Keratinocyte (primary cell): ENCODE data around the gene NCS1. TPM values are rescaled to one million over a fixed set of nuclear protein-coding genes. Genes with fewer than 3 reads are reported as not detected.

Experiments used
- DNase-seq: peaks from one replicate; pipeline ENCODE4 v3.0.0-alpha.2; 2011; ENCODE audit warnings: low read depth, missing footprints, low spot score
- FAIRE-seq: peaks from 2 replicates; lab custom pipeline; 2011; peaks lifted over from hg19 to GRCh38; lab: Jason Lieb, UNC
- H2AFZ ChIP-seq: 2 replicates; pipeline ENCODE4 v1.6.0; 2012; ENCODE audit warnings: low read length, control low read depth, inconsistent platforms; ENCODE audit not compliant: control insufficient read depth
- H3K27ac ChIP-seq: 2 replicates; pipeline ENCODE4 v1.5.1; 2011; ENCODE audit warnings: low read length; ENCODE audit not compliant: control insufficient read depth, insufficient read depth
- H3K27me3 ChIP-seq: 3 replicates; pipeline ENCODE4 v1.6.0; 2011; ENCODE audit warnings: low read length; ENCODE audit not compliant: control insufficient read depth, insufficient read depth; ENCODE audit errors: extremely low read depth
- H3K36me3 ChIP-seq, 2 experiments: 2 replicates in 1 of 2; 3 replicates in 1 of 2; pipeline ENCODE4 v1.5.1; 2011; ENCODE audit warnings: low read length in 2 of 2, mild to moderate bottlenecking in 1 of 2; ENCODE audit not compliant: control insufficient read depth in 2 of 2, insufficient read depth in 2 of 2; ENCODE audit errors: extremely low read depth in 1 of 2
- H3K4me1 ChIP-seq: 3 replicates; pipeline ENCODE4 v1.5.1; 2011; ENCODE audit warnings: low read length; ENCODE audit not compliant: control insufficient read depth, insufficient read depth; ENCODE audit errors: extremely low read depth
- H3K4me2 ChIP-seq: 3 replicates; pipeline ENCODE4 v1.6.0; 2011; ENCODE audit warnings: low read depth, low read length; ENCODE audit not compliant: control insufficient read depth, insufficient read depth; ENCODE audit errors: extremely low read depth
- H3K4me3 ChIP-seq, 3 experiments: fragments of 200-600 bp in 1 of 3; sonication (generic) in 1 of 3; 2 replicates in 2 of 3; 3 replicates in 1 of 3; pipeline ENCODE4 v1.5.1; 2011 to 2016; ENCODE audit warnings: low read length in 3 of 3, mild to moderate bottlenecking in 3 of 3, control low read depth in 2 of 3, inconsistent platforms in 1 of 3, low read depth in 1 of 3, mixed read lengths in 1 of 3, mixed run types in 1 of 3, moderate library complexity in 1 of 3; ENCODE audit not compliant: control insufficient read depth in 2 of 3, insufficient read depth in 2 of 3; ENCODE audit errors: extremely low read depth in 1 of 3
- H3K79me2 ChIP-seq: 2 replicates; pipeline ENCODE4 v1.6.0; 2012; ENCODE audit warnings: low read length; ENCODE audit not compliant: control insufficient read depth, insufficient read depth
- H3K9ac ChIP-seq: 3 replicates; pipeline ENCODE4 v1.6.0; 2011; ENCODE audit warnings: low read length; ENCODE audit not compliant: control insufficient read depth, insufficient read depth; ENCODE audit errors: extremely low read depth
- H3K9me1 ChIP-seq: 3 replicates; pipeline ENCODE4 v1.6.0; 2011; ENCODE audit warnings: low read length; ENCODE audit not compliant: control insufficient read depth, insufficient read depth; ENCODE audit errors: extremely low read depth
- H3K9me3 ChIP-seq: 2 replicates; pipeline ENCODE4 v1.5.1; 2012; ENCODE audit warnings: low read depth, low read length; ENCODE audit not compliant: control insufficient read depth
- H4K20me1 ChIP-seq: 3 replicates; pipeline ENCODE4 v1.6.0; 2011; ENCODE audit warnings: low read length; ENCODE audit not compliant: control insufficient read depth, insufficient read depth; ENCODE audit errors: extremely low read depth
- CTCF ChIP-seq, 3 experiments: IDR thresholded peaks in 1 of 3; conservative IDR thresholded peaks in 1 of 3; optimal IDR thresholded peaks in 1 of 3; 2 replicates in 2 of 3; 3 replicates in 1 of 3; pipeline versions ENCODE3 to v1.5.1; 2011; ENCODE audit warnings: low read length in 3 of 3, mild to moderate bottlenecking in 3 of 3, moderate library complexity in 2 of 3, control low read depth in 1 of 3, inconsistent platforms in 1 of 3; ENCODE audit not compliant: insufficient read depth in 2 of 3; ENCODE audit errors: extremely low read depth in 1 of 3
- EZH2 ChIP-seq: IDR thresholded peaks from one replicate; pipeline ENCODE4 v1.6.1; 2012; ENCODE audit warnings: inconsistent platforms, mild to moderate bottlenecking, low read length, moderate library complexity
- dilution Hi-C: fragments of 300-500 bp; cut with MboI; formaldehyde crosslinking; loops from one replicate; pipeline ENCODE4 v1.7.0; 2020; ENCODE audit warnings: low sequenced_read_pairs; ENCODE audit not compliant: extremely low pct_ligation_motif_present
- polyA plus RNA-seq, 5 experiments: library from polyadenylated mRNA; depleted of rRNA in 3 of 5; stranded (reverse) in 3 of 5; stranded (forward) in 1 of 5; unstranded in 1 of 5; fragments of >200 nt; gene quantifications; 1 replicate in 1 of 5; 2 replicates in 3 of 5; 3 replicates in 1 of 5; pipeline versions ENCODE4 v1.2.1 to v1.2.3, GENCODE V29; 2011 to 2012; ENCODE audit warnings: missing spikeins in 2 of 5, low read depth in 1 of 5, low replicate concordance in 1 of 5

NCS1 gene
- polyA plus RNA-seq, 1 donor (not counting 4 experiments of a cell fraction or from before 2014, with no cell fraction given) = 49.1 TPM

GRCh38 chr9:130189840-130190239, 17.6 kb downstream of the NCS1 start:
- H2AFZ ChIP-seq = no peak overlapping the region
- H3K9me1 ChIP-seq = peaks cover 7% of the 10 kb centered on the region
- TF ChIP-seq EZH2 (no peak), CTCF (optimal IDR thresholded peaks at IDR 0.05 in 1 of 3, IDR thresholded peaks at IDR 0.05 in 1 of 3, conservative IDR thresholded peaks at IDR 0.05 in 1 of 3; ENCODE audit: extremely low read depth in 1 of 3, insufficient read depth in 2 of 3, low read length in 3 of 3) (no peak)
- peaks cover 36% of the 10 kb centered on the region for H3K4me1 ChIP-seq
- no peak overlapping the region for H3K4me3 ChIP-seq
- H3K9ac ChIP-seq = no peak overlapping the region
- FAIRE-seq = no peak
- no peak overlapping the region for H3K27ac ChIP-seq
- H3K36me3 ChIP-seq = peaks cover 0 to 3% of the 10 kb centered on the region in 2 experiments
- DNase-seq = no peak
- peaks cover 87% of the 10 kb centered on the region for H3K79me2 ChIP-seq
- peaks cover 28% of the 10 kb centered on the region for H4K20me1 ChIP-seq
- dilution Hi-C loops = no loop called here
- no peak overlapping the region for H3K4me2 ChIP-seq
- no peaks in the 10 kb centered on the region for H3K9me3 ChIP-seq
- H3K27me3 ChIP-seq = no peaks in the 10 kb centered on the region

GRCh38 chr9:130191068-130191748, 19.0 kb downstream of the NCS1 start:
- Histone ChIP-seq H3K9me3 (no peaks in the 10 kb centered on the region), H3K4me3 (no peak overlapping the region), H3K4me2 (no peak overlapping the region), H3K36me3 (peaks cover 0 to 1% of the 10 kb centered on the region in 2 experiments), H3K79me2 (peaks cover 88% of the 10 kb centered on the region), H3K27me3 (no peaks in the 10 kb centered on the region), H2AFZ (no peak overlapping the region), H3K4me1 (peaks cover 43% of the 10 kb centered on the region), H3K9me1 (peaks cover 7% of the 10 kb centered on the region), H4K20me1 (peaks cover 27% of the 10 kb centered on the region), H3K9ac (no peak overlapping the region), H3K27ac (no peak overlapping the region)
- no peak for TF ChIP-seq EZH2
- TF ChIP-seq CTCF (optimal IDR thresholded peaks at IDR 0.05 in 1 of 3, IDR thresholded peaks at IDR 0.05 in 1 of 3, conservative IDR thresholded peaks at IDR 0.05 in 1 of 3; ENCODE audit: extremely low read depth in 1 of 3, insufficient read depth in 2 of 3, low read length in 3 of 3) = no peak
- dilution Hi-C loops = no loop called here
- DNase-seq = no peak
- FAIRE-seq = no peak
